H9 (cell line): Measurements from ENCODE around the gene SLC2A10. TPM values are rescaled to one million over a fixed set of nuclear protein-coding genes. Genes with fewer than 3 reads are reported as not detected.

Experiments used
- DNase-seq: peaks from one replicate; pipeline ENCODE4 v3.0.0-alpha.2; 2017
- H2AFZ ChIP-seq: one replicate; pipeline ENCODE4 v1.6.1; 2013; ENCODE audit warnings: mild to moderate bottlenecking, low read length, control low read depth, moderate library complexity
- H2AK5ac ChIP-seq: 2 replicates; pipeline ENCODE4 v1.6.1; 2013; ENCODE audit warnings: low read length, control low read depth, mixed read lengths; ENCODE audit not compliant: insufficient read length
- H2BK120ac ChIP-seq: one replicate; pipeline ENCODE4 v1.6.1; 2013; ENCODE audit warnings: low read depth, mild to moderate bottlenecking, low read length, control low read depth, inconsistent platforms; ENCODE audit not compliant: poor library complexity, severe bottlenecking
- H2BK12ac ChIP-seq: 2 replicates; pipeline ENCODE4 v1.6.1; 2013; ENCODE audit warnings: low read length, control low read depth, mixed read lengths, low read depth; ENCODE audit not compliant: insufficient read length
- H2BK15ac ChIP-seq: 2 replicates; pipeline ENCODE4 v1.6.1; 2013; ENCODE audit warnings: low read depth, low read length, control low read depth
- H2BK20ac ChIP-seq: one replicate; pipeline ENCODE4 v1.6.1; 2013; ENCODE audit warnings: low read depth, mild to moderate bottlenecking, low read length, control low read depth, inconsistent platforms; ENCODE audit not compliant: poor library complexity, severe bottlenecking
- H2BK5ac ChIP-seq: 2 replicates; pipeline ENCODE4 v1.6.1; 2013; ENCODE audit warnings: low read length, control low read depth, mixed read lengths; ENCODE audit not compliant: insufficient read length
- H3K14ac ChIP-seq: 2 replicates; pipeline ENCODE4 v1.6.1; 2013; ENCODE audit warnings: low read length, control low read depth; ENCODE audit not compliant: insufficient read depth
- H3K18ac ChIP-seq: 2 replicates; pipeline ENCODE4 v1.6.1; 2013; ENCODE audit warnings: low read depth, mild to moderate bottlenecking, mixed read lengths, low read length, control low read depth; ENCODE audit not compliant: insufficient read length
- H3K23ac ChIP-seq: 2 replicates; pipeline ENCODE4 v1.6.1; 2013; ENCODE audit warnings: low read length, control low read depth, mixed read lengths, low read depth; ENCODE audit not compliant: insufficient read length
- H3K23me2 ChIP-seq: 2 replicates; pipeline ENCODE4 v1.6.1; 2013; ENCODE audit warnings: low read depth, mild to moderate bottlenecking, mixed read lengths, low read length, control low read depth; ENCODE audit not compliant: insufficient read length, poor library complexity, severe bottlenecking
- H3K27ac ChIP-seq: 2 replicates; pipeline ENCODE4 v1.5.1; 2013; ENCODE audit warnings: low read length, control low read depth, mixed read lengths, low read depth; ENCODE audit not compliant: insufficient read length
- H3K27me3 ChIP-seq: 2 replicates; pipeline ENCODE4 v1.6.1; 2013; ENCODE audit warnings: low read length, control low read depth, inconsistent platforms; ENCODE audit not compliant: insufficient read depth
- H3K4ac ChIP-seq: 2 replicates; pipeline ENCODE4 v1.6.1; 2013; ENCODE audit warnings: low read depth, mild to moderate bottlenecking, control low read depth, inconsistent platforms, low read length, moderate library complexity
- H3K4me1 ChIP-seq: 2 replicates; pipeline ENCODE4 v1.6.1; 2013; ENCODE audit warnings: low read length, control low read depth, inconsistent platforms; ENCODE audit not compliant: insufficient read depth
- H3K4me2 ChIP-seq: 2 replicates; pipeline ENCODE4 v1.6.1; 2013; ENCODE audit warnings: low read length, control low read depth, mixed read lengths; ENCODE audit not compliant: insufficient read length, insufficient read depth
- H3K56ac ChIP-seq: 2 replicates; pipeline ENCODE4 v1.6.1; 2013; ENCODE audit warnings: low read depth, mild to moderate bottlenecking, mixed read lengths, low read length, control low read depth; ENCODE audit not compliant: insufficient read length
- H3K79me1 ChIP-seq: 2 replicates; pipeline ENCODE4 v1.6.1; 2013; ENCODE audit warnings: low read depth, mild to moderate bottlenecking, moderate library complexity, low read length, control low read depth, inconsistent platforms; ENCODE audit not compliant: insufficient read depth, poor library complexity, severe bottlenecking
- H3K79me2 ChIP-seq: 2 replicates; pipeline ENCODE4 v1.6.1; 2013; ENCODE audit warnings: low read length, control low read depth, inconsistent platforms; ENCODE audit not compliant: insufficient read depth
- H3K9ac ChIP-seq: 2 replicates; pipeline ENCODE4 v1.6.1; 2013; ENCODE audit warnings: low read length, control low read depth, mixed read lengths; ENCODE audit not compliant: insufficient read length; ENCODE audit errors: extremely low read depth
- H3K9me3 ChIP-seq: one replicate; pipeline ENCODE4 v1.6.1; 2013; ENCODE audit warnings: low read depth, low read length, inconsistent platforms; ENCODE audit not compliant: control insufficient read depth
- H3T11ph ChIP-seq: one replicate; pipeline ENCODE4 v1.6.1; 2013; ENCODE audit warnings: mild to moderate bottlenecking, low read length, control low read depth, inconsistent platforms
- H4K20me1 ChIP-seq: one replicate; pipeline ENCODE4 v1.6.1; 2013; ENCODE audit not compliant: control insufficient read depth, insufficient read length, insufficient read depth
- H4K5ac ChIP-seq: 2 replicates; pipeline ENCODE4 v1.6.1; 2013; ENCODE audit warnings: low read depth, mild to moderate bottlenecking, mixed read lengths, low read length, control low read depth; ENCODE audit not compliant: insufficient read length
- H4K8ac ChIP-seq: replicated peaks from 2 replicates; pipeline ENCODE4 v1.6.1; 2013; ENCODE audit warnings: low read length, control low read depth, mixed read lengths, low read depth; ENCODE audit not compliant: insufficient read length
- H4K91ac ChIP-seq: 2 replicates; pipeline ENCODE4 v1.6.1; 2013; ENCODE audit warnings: low read depth, mild to moderate bottlenecking, moderate library complexity, mixed read lengths, low read length, control low read depth; ENCODE audit not compliant: insufficient read length
- H3K27ac Mint-ChIP-seq, 3 experiments: 2 replicates in 2 of 3; 3 replicates in 1 of 3; pipeline ENCODE4 v1.8.0; 2020 to 2021; ENCODE audit warnings: mixed read lengths in 3 of 3, mild to moderate bottlenecking in 1 of 3, moderate library complexity in 1 of 3
- H3K27me3 Mint-ChIP-seq: 2 replicates; pipeline ENCODE4 v1.8.0; 2021; ENCODE audit warnings: low read depth, mild to moderate bottlenecking, moderate library complexity, mixed read lengths
- H3K36me3 Mint-ChIP-seq, 3 experiments: 2 replicates in 2 of 3; 3 replicates in 1 of 3; pipeline ENCODE4 v1.8.0; 2020 to 2021; ENCODE audit warnings: low read depth in 3 of 3, mixed read lengths in 3 of 3; ENCODE audit not compliant: insufficient read depth in 1 of 3
- H3K4me1 Mint-ChIP-seq, 2 experiments: 2 replicates each; pipeline ENCODE4 v1.8.0; 2020; ENCODE audit warnings: mixed read lengths in 2 of 2
- H3K4me3 Mint-ChIP-seq, 2 experiments: 2 replicates in 1 of 2; 3 replicates in 1 of 2; pipeline ENCODE4 v1.8.0; 2020 to 2021; ENCODE audit warnings: mild to moderate bottlenecking in 2 of 2, mixed read lengths in 2 of 2, moderate library complexity in 1 of 2
- H3K9me3 Mint-ChIP-seq, 2 experiments: 2 replicates in 1 of 2; 3 replicates in 1 of 2; pipeline ENCODE4 v1.8.0; 2020; ENCODE audit warnings: mild to moderate bottlenecking in 2 of 2, mixed read lengths in 2 of 2, moderate library complexity in 1 of 2
- WGBS: extraction: QIAGEN DNeasy Blood & Tissue Kit; methylation state at CpG from one replicate; pipeline ENCODE4 v1.1.7; 2013; ENCODE audit warnings: missing lambda C conversion rate, low lambda C conversion rate, mixed read lengths; ENCODE audit not compliant: insufficient read length; ENCODE audit errors: extremely low coverage; 5-methylcytosine and 5-hydroxymethylcytosine counted together
- total RNA-seq: library from RNA; stranded (reverse); gene quantifications from 2 replicates; pipeline ENCODE4 v1.2.1, GENCODE V29; 2021
- TF ChIP-seq, protein P1 (sequence below): fragments of 200-600 bp; sonication (generic); conservative IDR thresholded peaks from 3 replicates; pipeline ENCODE4 v1.8.0; 2021; ENCODE audit warnings: antibody characterized with exemption, mild to moderate bottlenecking

SLC2A10 gene
- total RNA-seq, 1 experiment from 2014 or later = 8.2 TPM

DNA sequence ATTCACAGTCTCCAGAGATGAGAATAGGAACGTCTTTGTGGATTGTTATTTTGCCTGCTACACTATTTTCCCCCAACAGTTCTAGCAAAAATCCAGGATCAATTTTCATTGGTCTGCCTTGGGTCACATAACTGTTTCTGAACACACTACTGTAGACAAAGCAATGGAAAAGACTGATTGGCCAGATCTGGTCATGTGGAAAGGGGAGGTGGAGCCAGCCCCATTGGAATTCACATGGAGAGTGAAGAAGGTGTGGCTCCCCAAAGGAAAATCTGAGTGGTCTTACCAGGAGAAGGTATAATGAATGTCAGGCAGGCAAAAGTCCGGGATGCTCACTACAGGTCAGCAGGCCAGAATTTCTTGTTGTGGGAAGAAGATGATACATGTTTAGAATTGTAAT, 10.7 kb upstream of the SLC2A10 start:
- Histone ChIP-seq H3K23ac (no peak overlapping the region), H3K27ac (no peak overlapping the region), H3K4me2 (no peak overlapping the region), H3K18ac (no peak overlapping the region), H2BK12ac (no peak overlapping the region), H3K4ac (no peak overlapping the region), H3K4me1 (no peaks in the 10 kb centered on the region; the same call in 1 of the 2 replicates), H2AFZ (no peak overlapping the region), H3K27me3 (no peaks in the 10 kb centered on the region), H3K14ac (no peak overlapping the region), H3K79me1 (no peaks in the 10 kb centered on the region), H2BK120ac (no peak overlapping the region), H4K8ac (no peak overlapping the region), H4K91ac (no peak overlapping the region), H3K9ac (no peak overlapping the region), H2BK15ac (no peak overlapping the region), H3T11ph (no peak overlapping the region), H3K56ac (no peak overlapping the region), H4K5ac (no peak overlapping the region), H3K23me2 (no peaks in the 10 kb centered on the region), H2AK5ac (no peak overlapping the region), H2BK20ac (no peak overlapping the region), H3K79me2 (no peaks in the 10 kb centered on the region), H3K9me3 (no peaks in the 10 kb centered on the region), H4K20me1 (no peaks in the 10 kb centered on the region), H2BK5ac (no peak overlapping the region)
- no peak overlapping the region for H3K27ac Mint-ChIP-seq
- H3K27me3 Mint-ChIP-seq = no peaks in the 10 kb centered on the region
- H3K9me3 Mint-ChIP-seq = peaks cover 0 to 2% of the 10 kb centered on the region in 2 experiments
- TF ChIP-seq, protein P1, sequence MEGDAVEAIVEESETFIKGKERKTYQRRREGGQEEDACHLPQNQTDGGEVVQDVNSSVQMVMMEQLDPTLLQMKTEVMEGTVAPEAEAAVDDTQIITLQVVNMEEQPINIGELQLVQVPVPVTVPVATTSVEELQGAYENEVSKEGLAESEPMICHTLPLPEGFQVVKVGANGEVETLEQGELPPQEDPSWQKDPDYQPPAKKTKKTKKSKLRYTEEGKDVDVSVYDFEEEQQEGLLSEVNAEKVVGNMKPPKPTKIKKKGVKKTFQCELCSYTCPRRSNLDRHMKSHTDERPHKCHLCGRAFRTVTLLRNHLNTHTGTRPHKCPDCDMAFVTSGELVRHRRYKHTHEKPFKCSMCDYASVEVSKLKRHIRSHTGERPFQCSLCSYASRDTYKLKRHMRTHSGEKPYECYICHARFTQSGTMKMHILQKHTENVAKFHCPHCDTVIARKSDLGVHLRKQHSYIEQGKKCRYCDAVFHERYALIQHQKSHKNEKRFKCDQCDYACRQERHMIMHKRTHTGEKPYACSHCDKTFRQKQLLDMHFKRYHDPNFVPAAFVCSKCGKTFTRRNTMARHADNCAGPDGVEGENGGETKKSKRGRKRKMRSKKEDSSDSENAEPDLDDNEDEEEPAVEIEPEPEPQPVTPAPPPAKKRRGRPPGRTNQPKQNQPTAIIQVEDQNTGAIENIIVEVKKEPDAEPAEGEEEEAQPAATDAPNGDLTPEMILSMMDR = no peak
- H3K4me3 Mint-ChIP-seq = no peak overlapping the region; a peak in 1 of 5 replicates
- DNase-seq = no peak
- H3K36me3 Mint-ChIP-seq = no peaks in the 10 kb centered on the region; a peak in 1 of 7 replicates
- WGBS = no CpG with 5 or more reads among the region's 2 CpGs
- peaks cover 29 to 52% of the 10 kb centered on the region in 2 experiments for H3K4me1 Mint-ChIP-seq
